ENCODE measurements around the gene APOD.
"Not testable (repeated sequence)": the region's sequence is repeated elsewhere in the genome, so short reads cannot be mapped to it uniquely, and the experiment has no call there.

The APOD gene

DNA sequence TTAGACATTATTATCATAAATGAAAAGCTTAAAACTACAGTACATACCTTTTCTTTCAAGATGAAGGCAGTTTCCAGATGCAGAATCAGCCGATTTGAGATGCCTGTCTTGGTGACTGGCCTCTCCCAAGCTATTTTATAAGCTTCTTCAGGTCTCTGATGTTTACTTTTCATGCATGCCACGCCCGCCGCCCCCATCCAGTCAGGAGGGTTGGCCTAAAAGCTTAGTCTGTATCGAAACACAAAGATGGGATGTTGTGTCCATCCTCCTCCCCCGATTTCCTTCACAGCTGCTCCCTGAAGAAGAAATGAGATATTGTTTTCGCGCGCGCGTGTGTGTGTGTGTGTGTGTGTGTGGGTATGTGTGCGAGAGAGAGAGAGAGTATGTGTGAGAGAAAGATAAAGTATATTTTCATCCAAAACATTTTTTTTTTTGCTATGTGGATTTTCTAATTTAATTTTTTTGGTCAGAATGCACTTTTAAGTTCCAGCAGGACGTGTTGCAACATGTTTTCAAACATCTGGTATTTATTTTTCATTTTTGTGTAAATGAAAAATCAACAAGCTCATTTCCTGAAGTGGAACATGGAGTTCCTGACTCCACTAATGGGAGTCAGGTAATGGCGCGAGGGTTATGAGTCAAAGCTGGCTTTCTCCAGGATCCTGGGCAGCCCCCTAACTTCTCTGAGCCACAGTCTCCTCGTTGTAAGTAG lies at the start of gene APOD:
APOD (minus strand) TSS at position 110 of the 712 bp plus-strand sequence. CDS start 4,479 bp downstream, outside the sequence.
- no peak for DNase-seq

GRCh38 chr3:195633351-195633750 lies 49.6 kb upstream of the APOD start:
- DNase-seq = not testable (repeated sequence)

DNA sequence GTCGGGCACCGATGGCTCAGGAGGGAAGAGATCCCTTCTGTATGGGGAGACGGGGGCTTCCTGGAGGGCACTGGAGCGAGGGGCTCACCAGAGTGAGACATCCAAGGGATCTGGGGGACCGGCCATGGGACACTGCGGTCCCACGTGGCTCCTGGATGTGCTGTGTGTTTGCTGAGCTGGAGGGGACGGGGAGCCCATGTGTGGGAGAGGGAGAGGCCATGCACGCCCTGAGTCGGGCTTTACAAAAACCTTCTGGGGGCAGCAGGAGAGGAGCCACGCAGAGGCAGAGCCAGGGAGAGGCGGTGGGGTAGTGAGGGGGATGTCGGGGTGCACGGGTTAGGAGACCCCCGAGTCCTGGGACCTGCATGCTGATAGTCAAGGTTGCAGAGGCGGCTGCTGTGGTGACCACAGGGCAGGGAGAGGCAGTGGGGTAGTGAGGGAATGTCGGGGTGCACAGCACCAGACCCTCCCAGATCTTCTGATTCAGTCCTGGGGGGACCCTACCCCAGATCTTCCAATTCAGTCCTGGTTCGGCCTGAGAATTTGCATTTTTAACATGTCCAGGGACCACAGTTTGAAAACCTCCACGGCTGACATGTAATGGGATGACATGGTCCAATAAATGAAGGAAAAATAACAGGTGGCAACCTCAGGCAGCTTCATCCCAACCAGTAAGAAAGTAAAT lies 48.9 kb upstream of the APOD start:
- DNase-seq = not testable (repeated sequence)

DNA sequence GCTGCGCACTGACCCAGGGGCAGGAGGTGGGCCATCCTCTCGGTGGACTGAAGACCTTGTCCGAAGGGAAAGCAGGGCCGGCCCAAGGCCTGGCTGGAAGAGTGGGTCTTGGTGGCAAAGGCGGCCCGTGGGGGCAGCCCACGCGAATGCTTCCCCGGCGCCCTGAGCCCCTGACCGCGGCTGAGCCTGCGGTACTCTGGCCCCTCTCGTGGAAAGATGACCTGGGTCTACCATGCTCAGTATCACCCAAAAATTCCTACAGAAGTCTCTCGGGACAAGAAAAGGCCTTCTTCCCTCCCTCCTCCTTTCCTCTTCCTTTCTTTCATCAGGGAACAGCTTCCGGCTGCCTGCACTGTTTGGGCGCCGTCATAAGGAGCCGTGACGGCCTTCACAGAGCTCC lies 48.3 kb upstream of the APOD start:
- not testable (repeated sequence) for DNase-seq

- not testable (repeated sequence) for DNase-seq
Observed at GRCh38 chr3:195630938-195631495, 47.3 kb upstream of the APOD start.

DNA sequence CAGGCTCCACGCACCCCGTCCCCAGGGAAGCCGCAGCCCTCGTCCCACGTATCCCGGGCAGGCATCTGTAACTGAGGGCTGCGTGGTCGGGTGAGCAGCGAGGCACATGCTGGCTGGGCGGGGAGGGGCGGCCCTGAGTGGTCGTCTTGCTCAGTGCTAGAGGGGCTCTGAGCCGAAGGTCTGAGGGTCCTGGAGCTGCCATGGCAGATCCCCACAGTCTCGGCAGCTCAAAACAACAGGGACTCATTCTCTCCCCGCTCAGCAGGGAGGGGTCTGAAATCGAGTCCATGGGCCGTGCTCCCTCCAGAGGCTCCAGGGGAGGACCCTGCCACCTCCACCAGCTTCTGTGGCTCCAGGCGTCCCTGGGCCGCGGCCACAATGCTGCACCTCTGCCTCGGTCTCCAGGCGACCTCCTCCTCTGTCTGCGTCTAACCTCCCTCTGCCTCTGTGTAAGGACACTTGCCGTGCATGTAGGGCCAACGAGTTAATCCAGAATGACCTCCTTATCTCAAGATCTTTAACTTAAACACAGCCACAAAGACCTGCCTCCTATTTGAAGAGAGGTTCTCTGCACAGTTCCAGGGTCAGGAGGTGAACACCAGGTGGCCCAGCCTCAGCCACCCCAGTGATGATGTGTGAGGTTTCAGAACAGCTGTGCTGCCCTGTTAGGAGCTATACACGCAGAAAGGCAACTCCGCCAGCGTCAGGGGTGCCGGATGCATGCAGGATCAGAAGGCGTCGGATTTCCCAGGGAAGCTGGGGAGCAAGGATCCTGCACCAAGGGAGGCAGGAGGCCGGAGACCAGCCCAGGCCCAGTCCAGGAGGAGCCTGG lies 46.6 kb upstream of the APOD start:
- DNase-seq = not testable (repeated sequence)

DNA sequence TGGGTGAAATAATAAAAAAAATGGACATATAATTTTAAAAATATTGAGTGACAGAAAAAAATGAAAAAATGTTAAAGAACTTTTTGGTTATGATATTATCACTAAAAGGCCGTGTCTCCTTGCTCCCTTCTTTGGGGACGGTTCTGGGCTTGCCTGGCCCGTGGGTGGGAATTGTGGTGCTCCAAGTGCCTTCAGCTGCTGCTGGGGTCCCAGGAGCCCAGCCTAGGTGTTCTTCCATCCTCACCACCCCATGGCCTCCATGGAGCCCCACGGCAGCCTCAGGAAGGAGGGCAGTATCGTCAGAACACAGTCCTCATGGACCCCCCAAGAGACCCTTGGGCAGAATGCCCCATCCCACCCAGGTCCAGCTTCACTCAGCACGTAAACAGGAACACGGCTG lies 45.9 kb upstream of the APOD start:
- DNase-seq = not testable (repeated sequence)

- DNase-seq = not testable (repeated sequence)
Observed at GRCh38 chr3:195628386-195628920, 44.7 kb upstream of the APOD start.

DNA sequence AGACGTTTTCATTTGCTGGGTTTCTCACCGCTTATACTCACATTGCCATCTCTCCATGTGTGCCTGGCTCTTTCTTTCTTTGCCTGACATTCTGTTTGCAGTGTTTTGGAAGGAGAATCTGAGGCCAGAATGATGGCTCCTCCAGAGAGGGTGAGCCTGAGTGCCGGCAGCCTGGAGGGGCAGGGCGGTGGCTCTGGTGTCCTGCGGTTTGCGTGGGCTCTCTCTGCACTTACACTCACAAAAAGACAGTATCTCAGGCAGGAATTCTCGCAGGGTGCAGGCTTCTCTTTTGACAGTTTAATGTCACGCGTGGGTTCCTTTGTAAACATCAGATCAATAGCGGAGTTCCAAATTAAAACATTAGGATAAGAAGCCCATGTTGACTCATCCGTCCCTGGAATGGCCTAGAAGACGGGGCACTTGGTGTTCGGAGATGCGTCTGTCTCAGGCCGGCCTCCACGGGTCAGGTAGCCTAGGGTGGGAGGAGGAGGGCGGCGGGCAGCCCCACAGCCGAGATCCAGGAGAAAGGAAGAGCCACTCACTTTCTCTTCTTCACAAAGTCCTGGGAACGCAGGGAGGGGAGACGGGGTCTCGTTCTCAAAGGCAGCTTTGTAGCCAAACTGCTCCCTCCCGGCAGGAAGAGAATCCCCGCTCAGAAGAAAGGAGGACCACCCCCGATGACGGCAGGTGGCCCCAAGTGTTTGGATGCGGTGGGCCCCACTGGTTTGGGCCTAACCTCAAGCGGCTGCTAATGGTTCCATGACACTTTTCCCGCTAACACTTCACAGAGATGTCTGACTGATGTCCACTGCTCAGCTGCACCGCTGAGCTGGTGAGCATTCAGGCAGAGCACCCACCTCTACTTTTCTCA lies 44.0 kb upstream of the APOD start:
- DNase-seq = not testable (repeated sequence)

GRCh38 chr3:195624603-195625560 lies 41.1 kb upstream of the APOD start:
- not testable (repeated sequence) for DNase-seq

DNA sequence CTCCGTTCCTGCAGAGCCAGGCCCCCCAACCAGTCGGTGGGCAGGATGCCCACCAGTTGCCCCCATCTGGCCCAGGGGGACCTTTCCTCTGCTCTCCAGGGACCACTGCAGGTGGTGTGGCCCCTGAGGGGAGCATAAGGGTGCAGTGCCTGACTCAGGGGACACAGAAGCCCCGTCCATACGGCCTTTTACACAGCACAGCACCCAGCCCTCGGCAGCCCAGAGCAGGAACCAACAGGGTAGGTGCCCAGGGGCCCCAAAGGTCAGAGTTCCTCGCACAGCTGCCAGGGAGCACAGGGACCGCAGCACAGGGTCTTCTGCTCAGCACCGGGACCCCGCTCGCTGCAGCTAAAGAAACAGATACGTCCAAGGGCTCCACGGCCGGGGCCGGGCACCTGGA lies 40.4 kb upstream of the APOD start:
- DNase-seq = not testable (repeated sequence)

DNA sequence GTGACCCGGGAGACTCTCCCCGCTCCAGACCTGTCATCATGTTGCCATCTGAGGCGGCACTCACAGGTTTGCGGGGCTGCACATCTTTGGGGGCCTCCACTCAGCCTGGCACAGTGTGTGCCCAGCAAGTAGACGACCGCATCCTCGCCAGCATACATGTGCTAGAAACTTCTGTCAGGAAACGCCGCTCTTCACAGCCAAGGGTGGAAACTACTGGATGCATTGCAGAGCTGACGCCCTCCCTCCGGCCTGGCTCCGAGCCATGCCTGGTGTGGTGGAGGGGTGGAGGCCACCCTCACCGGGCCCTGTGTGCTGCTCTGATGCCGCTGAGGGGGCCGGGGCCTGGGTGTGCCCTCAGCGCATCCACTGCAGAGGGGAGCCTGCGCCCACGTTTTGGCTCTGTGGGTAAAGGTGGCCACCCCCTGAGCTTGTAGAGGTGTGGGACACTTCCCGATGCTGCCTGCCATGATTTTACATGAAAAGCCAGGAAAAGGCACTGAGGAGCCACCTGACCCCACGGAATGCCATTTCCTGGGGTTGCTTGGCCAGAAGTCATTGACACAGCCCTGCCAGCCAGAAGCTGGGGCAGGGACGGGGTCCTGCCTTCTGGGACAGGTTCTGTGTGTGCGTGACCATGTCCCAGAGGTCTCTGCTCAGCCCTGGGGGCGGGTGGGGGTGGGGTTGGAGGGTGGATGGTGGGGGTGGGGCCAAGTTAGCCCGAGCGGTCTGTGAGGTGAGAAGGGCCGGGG lies 39.7 kb upstream of the APOD start:
- not testable (repeated sequence) for DNase-seq

DNA sequence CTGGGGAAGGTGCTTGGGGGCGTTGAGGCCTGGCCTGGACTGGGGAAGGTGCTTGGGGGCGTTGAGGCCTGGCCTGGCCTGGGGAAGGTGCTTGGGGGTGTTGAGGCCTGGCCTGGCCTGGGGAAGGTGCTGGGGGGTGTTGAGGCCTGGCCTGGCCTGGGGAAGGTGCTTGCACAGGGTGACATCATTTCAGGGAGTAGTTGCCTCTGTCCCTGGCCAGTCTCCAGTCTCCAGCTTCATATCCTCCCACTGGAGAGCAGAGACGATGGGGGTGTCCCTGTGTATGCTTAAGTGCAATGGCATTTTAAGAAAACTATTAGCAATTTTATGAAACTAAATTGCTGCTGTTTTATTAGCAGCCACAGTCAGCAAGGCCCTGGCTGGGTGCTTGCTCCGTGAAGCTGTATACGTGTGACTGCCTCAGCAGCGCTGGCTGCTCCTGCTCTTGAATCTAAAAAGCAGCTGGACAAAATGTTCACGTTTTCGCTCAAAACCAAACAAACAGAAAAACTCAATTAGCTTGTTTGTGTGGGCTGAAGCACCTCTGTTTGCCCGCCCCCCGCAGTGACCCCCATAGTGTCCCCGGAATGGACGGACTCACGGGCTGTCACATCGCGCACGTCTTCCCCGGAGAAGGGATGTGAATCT lies 38.9 kb upstream of the APOD start:
- DNase-seq = not testable (repeated sequence)

DNA sequence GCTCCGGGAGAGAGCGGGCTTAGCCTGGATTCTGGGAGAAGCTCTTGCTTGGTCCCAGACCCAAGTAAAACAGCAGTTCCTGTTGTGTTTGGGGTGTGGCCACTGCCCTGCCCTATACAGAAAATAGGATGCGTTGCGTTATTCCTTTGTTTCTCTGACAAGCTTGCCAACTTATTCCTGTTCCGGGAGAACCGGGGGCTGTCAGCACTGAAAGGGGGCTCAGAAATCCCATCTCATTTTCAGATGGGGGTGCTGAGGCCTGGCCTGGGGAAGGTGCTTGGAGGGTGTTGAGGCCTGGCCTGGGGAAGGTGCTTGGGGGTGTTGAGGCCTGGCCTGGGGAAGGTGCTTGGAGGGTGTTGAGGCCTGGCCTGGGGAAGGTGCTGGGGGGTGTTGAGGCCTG lies 38.3 kb upstream of the APOD start:
- DNase-seq = not testable (repeated sequence)

GRCh38 chr3:195621095-195621494 lies 37.4 kb upstream of the APOD start:
- DNase-seq = not testable (repeated sequence)

GRCh38 chr3:195620476-195620875 lies 36.7 kb upstream of the APOD start:
- DNase-seq = not testable (repeated sequence)

DNA sequence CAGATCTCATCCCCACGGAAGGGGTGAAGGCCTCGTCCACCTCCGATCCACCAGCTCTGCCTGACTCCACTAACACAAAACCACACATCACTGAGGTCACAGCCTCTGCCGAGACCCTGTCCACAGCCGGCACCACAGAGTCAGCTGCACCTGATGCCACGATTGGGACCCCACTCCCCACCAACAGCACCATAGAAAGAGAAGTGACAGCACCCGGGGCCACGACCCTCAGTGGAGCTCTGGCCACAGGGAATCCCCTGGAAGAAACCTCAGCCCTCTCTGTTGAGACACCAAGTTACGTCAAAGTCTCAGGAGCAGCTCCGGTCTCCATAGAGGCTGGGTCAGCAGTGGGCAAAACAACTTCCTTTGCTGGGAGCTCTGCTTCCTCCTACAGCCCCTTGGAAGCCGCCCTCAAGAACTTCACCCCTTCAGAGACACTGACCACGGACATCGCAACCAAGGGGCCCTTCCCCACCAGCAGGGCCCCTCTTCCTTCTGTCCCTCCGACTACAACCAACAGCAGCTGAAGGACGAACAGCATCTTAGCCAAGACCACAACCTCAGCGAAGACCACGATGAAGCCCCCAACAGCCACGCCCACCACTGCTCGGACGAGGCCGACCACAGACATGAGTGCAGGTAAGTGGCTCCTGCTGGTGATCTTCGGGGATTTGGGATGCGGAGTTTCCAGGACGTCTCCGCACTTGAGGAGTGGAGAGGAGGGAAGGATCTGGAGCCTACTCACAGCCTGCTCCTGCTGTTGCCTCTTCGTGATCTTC lies 36.0 kb upstream of the APOD start:
- DNase-seq = not testable (repeated sequence)

Measured in activated effector memory CD4-positive, alpha-beta T cell treated with Interleukin-2 at 50 U/mL for 16 hours (primary cell).